Hepatocyte (in vitro differentiated cells): ENCODE measurements around the gene XPO6. TPM values are rescaled to one million over a fixed set of nuclear protein-coding genes. Genes with fewer than 3 reads are reported as not detected.

Source experiments
- DNase-seq: peaks from one replicate; pipeline ENCODE4 v3.0.0-alpha.2; 2016; ENCODE audit warnings: low spot score
- H2AFZ ChIP-seq: fragments of 200-600 bp; sonication (generic); 2 replicates; pipeline ENCODE4 v1.6.0; 2016; ENCODE audit warnings: antibody characterized with exemption, mild to moderate bottlenecking
- H3K27ac ChIP-seq: fragments of 200-600 bp; sonication (generic); 2 replicates; pipeline ENCODE4 v1.5.1; 2016; ENCODE audit warnings: mild to moderate bottlenecking
- H3K27me3 ChIP-seq: fragments of 200-600 bp; sonication (generic); 2 replicates; pipeline ENCODE4 v1.6.1; 2016
- H3K36me3 ChIP-seq: fragments of 200-600 bp; sonication (generic); replicated peaks from 2 replicates; pipeline ENCODE4 v1.5.1; 2016; ENCODE audit warnings: low read depth; ENCODE audit not compliant: insufficient read depth
- H3K4me1 ChIP-seq: fragments of 200-600 bp; sonication (generic); 2 replicates; pipeline ENCODE4 v1.5.1; 2016; ENCODE audit warnings: mild to moderate bottlenecking, moderate library complexity; ENCODE audit not compliant: insufficient read depth
- H3K4me2 ChIP-seq: fragments of 200-600 bp; sonication (generic); 2 replicates; pipeline ENCODE4 v1.6.0; 2016
- H3K4me3 ChIP-seq: fragments of 200-600 bp; sonication (generic); 2 replicates; pipeline ENCODE4 v1.5.1; 2016; ENCODE audit warnings: mild to moderate bottlenecking
- H3K79me2 ChIP-seq: fragments of 200-600 bp; sonication (generic); 2 replicates; pipeline ENCODE4 v1.6.0; 2017; ENCODE audit warnings: mild to moderate bottlenecking
- H3K9me2 ChIP-seq: fragments of 200-600 bp; sonication (generic); replicated peaks from 2 replicates; pipeline ENCODE4 v1.6.0; 2017; ENCODE audit warnings: mild to moderate bottlenecking; ENCODE audit not compliant: insufficient read depth
- H3K9me3 ChIP-seq: fragments of 200-600 bp; sonication (generic); 2 replicates; pipeline ENCODE4 v1.5.1; 2016; ENCODE audit warnings: low read depth, mild to moderate bottlenecking
- H4K20me1 ChIP-seq: fragments of 200-600 bp; sonication (generic); 2 replicates; pipeline ENCODE4 v1.6.0; 2016; ENCODE audit warnings: mild to moderate bottlenecking; ENCODE audit not compliant: insufficient read depth, poor library complexity, severe bottlenecking
- EZH2 ChIP-seq: fragments of 200-600 bp; sonication (generic); IDR thresholded peaks from 2 replicates; pipeline ENCODE4 v1.6.1; 2016; ENCODE audit warnings: antibody characterized with exemption, mild to moderate bottlenecking, borderline replicate concordance
- EZH2phosphoT487 ChIP-seq: fragments of 200-600 bp; sonication (generic); IDR thresholded peaks from one replicate; pipeline ENCODE4 v1.6.1; 2018; ENCODE audit warnings: antibody characterized with exemption, mild to moderate bottlenecking, low read depth, moderate library complexity; ENCODE audit not compliant: unreplicated experiment, severe bottlenecking
- WGBS: methylation state at CpG from one replicate; pipeline ENCODE4 v1.1.6; 2016; ENCODE audit warnings: low lambda C conversion rate; ENCODE audit errors: missing lambda C conversion rate; 5-methylcytosine and 5-hydroxymethylcytosine counted together
- polyA plus RNA-seq: library from polyadenylated mRNA; unstranded; fragments of >200 nt; fragmentation: Nextera tagmentation; extraction: Ambion mirVana; gene quantifications from 2 replicates; pipeline ENCODE4 v1.2.1, GENCODE V29; 2016
- total RNA-seq: library from RNA; depleted of rRNA; stranded (reverse); fragments of >200 nt; gene quantifications from 2 replicates; pipeline ENCODE4 v1.2.3, GENCODE V29; 2014
- TF ChIP-seq, protein P1 (sequence below): fragments of 200-600 bp; sonication (generic); IDR thresholded peaks from 2 replicates; pipeline ENCODE4 v1.5.1; 2016; ENCODE audit warnings: antibody characterized with exemption, mild to moderate bottlenecking; ENCODE audit not compliant: poor library complexity

The XPO6 gene
- total and polyA plus RNA-seq, 2 experiments from 2014 or later = 39.8 to 111 TPM

DNA sequence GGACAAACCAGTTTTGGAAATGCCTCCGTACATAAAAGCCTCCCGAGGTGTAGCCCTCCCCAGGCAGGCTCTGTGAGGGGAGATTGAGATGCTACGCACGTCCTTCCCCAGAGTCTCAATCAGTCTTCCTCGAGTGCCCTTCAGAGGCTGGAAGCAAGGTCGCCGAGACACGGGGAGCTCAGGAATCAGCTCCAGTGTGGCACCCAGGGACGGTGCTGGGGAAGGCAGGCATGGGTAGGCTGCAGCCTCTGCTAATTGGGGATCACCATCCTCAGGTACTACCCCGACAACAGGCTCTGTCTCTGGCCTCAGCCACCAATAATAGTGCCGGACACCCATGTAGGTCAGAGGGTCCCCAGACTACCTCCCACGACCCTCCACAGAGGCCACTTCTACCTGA is 120.1 kb downstream of the XPO6 start:
- TF ChIP-seq EZH2 (no peak), EZH2phosphoT487 (no peak)
- TF ChIP-seq, protein P1, sequence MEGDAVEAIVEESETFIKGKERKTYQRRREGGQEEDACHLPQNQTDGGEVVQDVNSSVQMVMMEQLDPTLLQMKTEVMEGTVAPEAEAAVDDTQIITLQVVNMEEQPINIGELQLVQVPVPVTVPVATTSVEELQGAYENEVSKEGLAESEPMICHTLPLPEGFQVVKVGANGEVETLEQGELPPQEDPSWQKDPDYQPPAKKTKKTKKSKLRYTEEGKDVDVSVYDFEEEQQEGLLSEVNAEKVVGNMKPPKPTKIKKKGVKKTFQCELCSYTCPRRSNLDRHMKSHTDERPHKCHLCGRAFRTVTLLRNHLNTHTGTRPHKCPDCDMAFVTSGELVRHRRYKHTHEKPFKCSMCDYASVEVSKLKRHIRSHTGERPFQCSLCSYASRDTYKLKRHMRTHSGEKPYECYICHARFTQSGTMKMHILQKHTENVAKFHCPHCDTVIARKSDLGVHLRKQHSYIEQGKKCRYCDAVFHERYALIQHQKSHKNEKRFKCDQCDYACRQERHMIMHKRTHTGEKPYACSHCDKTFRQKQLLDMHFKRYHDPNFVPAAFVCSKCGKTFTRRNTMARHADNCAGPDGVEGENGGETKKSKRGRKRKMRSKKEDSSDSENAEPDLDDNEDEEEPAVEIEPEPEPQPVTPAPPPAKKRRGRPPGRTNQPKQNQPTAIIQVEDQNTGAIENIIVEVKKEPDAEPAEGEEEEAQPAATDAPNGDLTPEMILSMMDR = no peak
- H3K27ac ChIP-seq = no peak overlapping the region

DNA sequence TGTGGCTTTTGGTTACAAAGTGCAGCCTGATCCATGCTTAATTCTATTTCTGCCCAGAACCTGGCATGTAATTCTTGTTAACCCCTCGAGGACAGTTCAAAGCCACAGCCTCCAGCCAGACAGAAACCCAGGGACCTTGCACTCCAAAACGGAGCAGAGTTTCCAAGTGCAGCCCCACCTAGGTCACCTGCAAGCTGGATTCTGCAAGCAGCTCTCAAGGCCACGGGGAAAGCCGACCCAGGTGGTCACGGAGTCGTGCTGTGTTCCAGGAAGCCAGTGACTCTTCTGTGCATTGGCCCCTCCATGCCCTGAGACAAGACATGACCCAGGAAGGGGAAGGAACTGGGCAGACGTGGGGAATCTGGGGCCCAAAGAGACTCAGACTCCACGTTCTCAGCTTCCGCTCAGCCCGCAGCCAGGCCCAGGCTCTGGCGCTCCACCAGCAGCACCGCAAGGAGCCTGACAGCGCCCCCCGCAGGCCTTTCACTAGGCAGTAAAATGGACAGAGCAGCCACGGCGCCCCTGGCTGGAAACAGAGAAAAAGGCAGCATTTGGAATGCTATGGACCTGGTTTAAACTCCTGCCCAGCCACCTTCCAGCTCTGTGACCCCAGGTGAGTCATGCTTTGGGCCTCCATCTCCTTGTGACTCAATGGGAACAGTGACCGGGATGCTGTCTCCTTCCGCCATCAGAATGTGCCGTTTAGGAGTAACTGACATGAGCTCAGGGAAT is 121.0 kb downstream of the XPO6 start:
- no peak overlapping the region for H3K4me2 ChIP-seq
- 82% methylated on average over 19 of the region's 19 CpGs for WGBS
- H3K4me1 ChIP-seq = no peaks in the 10 kb centered on the region
- no peak overlapping the region for H3K4me3 ChIP-seq
- H3K9me3 ChIP-seq = no peaks in the 10 kb centered on the region
- no peaks in the 10 kb centered on the region for H3K9me2 ChIP-seq
- no peaks in the 10 kb centered on the region for H3K36me3 ChIP-seq
- H4K20me1 ChIP-seq = no peaks in the 10 kb centered on the region
- no peaks in the 10 kb centered on the region for H3K79me2 ChIP-seq
- H3K27ac ChIP-seq = no peak overlapping the region
- no peak for TF ChIP-seq EZH2phosphoT487
- H2AFZ ChIP-seq = no peak overlapping the region
- no peak for DNase-seq
- no peaks in the 10 kb centered on the region for H3K27me3 ChIP-seq

More for the DNA sequence above, 120.1 kb downstream of the XPO6 start:
- no peak for DNase-seq
- WGBS = 91% methylated on average over 12 of the region's 12 CpGs
- no peaks in the 10 kb centered on the region for H3K9me2 ChIP-seq
- no peak overlapping the region for H3K4me3 ChIP-seq
- H3K79me2 ChIP-seq = no peaks in the 10 kb centered on the region
- H3K36me3 ChIP-seq = no peaks in the 10 kb centered on the region
- no peaks in the 10 kb centered on the region for H3K4me1 ChIP-seq
- H3K4me2 ChIP-seq = no peak overlapping the region
- no peak overlapping the region for H2AFZ ChIP-seq
- no peaks in the 10 kb centered on the region for H3K9me3 ChIP-seq
- H4K20me1 ChIP-seq = no peaks in the 10 kb centered on the region
- H3K27me3 ChIP-seq = no peaks in the 10 kb centered on the region

DNA sequence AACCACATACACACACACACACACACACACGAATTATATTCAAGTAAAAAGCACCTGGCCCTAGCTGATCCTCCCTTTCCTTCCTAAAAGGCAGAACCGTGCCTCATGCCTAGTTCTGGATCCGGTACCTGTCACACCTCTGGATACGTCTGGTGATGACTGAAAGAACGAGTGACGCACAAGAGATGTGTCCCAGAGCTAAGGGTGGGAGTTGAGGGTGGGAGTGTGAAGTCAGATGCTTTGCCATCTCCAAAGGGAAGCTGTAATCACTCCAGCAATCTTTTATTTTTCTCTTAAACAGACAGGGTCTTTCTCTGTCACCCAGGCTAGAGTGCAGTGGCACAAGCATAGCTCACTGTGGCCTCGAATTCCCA is 121.8 kb downstream of the XPO6 start:
- WGBS = 91% methylated on average over 7 of the region's 7 CpGs
- no peaks in the 10 kb centered on the region for H3K4me1 ChIP-seq
- TF ChIP-seq EZH2 (no peak), EZH2phosphoT487 (no peak)
- TF ChIP-seq, protein P1 = no peak

DNA sequence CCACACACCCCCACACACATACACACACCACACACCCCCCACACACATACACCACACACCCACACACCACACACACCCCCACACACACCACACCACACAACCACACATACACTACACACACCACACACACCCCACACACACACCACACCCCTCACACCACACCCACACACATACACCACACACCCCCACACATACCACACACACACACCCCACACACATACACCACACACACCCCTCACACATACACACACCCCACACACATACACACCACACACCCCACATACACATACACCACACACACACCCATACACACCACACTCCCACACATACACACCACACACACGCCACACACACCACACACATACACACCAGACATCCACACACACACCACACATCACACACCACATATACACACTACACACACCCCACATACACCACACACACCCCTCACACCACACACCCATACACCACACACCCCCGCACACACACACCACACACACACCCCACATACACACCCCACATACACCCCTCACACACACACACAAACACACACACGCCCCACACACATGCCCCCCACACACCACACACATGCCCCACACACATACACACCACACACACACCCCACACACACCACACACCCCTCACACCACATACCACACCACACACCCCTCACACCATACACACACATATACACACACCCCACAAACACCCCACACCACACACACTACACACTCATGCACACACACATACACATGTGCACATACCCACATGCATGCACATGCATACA is 122.4 kb downstream of the XPO6 start:
- Histone ChIP-seq H3K27ac (no peak overlapping the region), H3K9me2 (no peaks in the 10 kb centered on the region), H3K79me2 (no peaks in the 10 kb centered on the region), H3K4me1 (no peaks in the 10 kb centered on the region), H4K20me1 (no peaks in the 10 kb centered on the region), H2AFZ (no peak overlapping the region), H3K36me3 (no peaks in the 10 kb centered on the region), H3K9me3 (no peaks in the 10 kb centered on the region), H3K27me3 (no peaks in the 10 kb centered on the region), H3K4me2 (no peak overlapping the region), H3K4me3 (no peak overlapping the region)
- TF ChIP-seq EZH2phosphoT487 = no peak
- TF ChIP-seq, protein P1 = no peak
- no peak for TF ChIP-seq EZH2
- 100% methylated on average over 1 of the region's 3 CpGs for WGBS
- DNase-seq = no peak

More for the DNA sequence above, 121.8 kb downstream of the XPO6 start:
- Histone ChIP-seq H3K27ac (no peak overlapping the region), H4K20me1 (no peaks in the 10 kb centered on the region), H3K9me3 (no peaks in the 10 kb centered on the region), H3K4me2 (no peak overlapping the region), H3K79me2 (no peaks in the 10 kb centered on the region), H2AFZ (no peak overlapping the region), H3K36me3 (no peaks in the 10 kb centered on the region), H3K4me3 (no peak overlapping the region), H3K9me2 (no peaks in the 10 kb centered on the region), H3K27me3 (no peaks in the 10 kb centered on the region)
- DNase-seq = no peak
